Activated CD4-positive, alpha-beta T cell treated with anti-CD3 and anti-CD28 coated beads, Interleukin-2, amount 50 U/mL, for 24 hours (primary cell): ENCODE results near the gene FRMD4B.

Experiments used
- DNase-seq, 2 donors: peaks; one replicate each; pipeline ENCODE4 v3.0.0-alpha.2; 2020; ENCODE audit warnings: low read depth in 1 of 2, low spot score in 1 of 2

The FRMD4B gene

GRCh38 chr3:69385723-69386555 lies at the start of gene FRMD4B:
Gene FRMD4B (minus strand): TSS chr3:69386088. CDS start chr3:69385989, 99 bp downstream.
- no peak for DNase-seq

- DNase-seq, result no peak
Observed at GRCh38 chr3:69433969-69434325, 48.1 kb upstream of the FRMD4B start.

GRCh38 chr3:69433121-69433968 lies 47.5 kb upstream of the FRMD4B start:
- DNase-seq, result no peak

- DNase-seq, result no peak
Observed at GRCh38 chr3:69428657-69429255, 42.9 kb upstream of the FRMD4B start.

- no peak for DNase-seq
Observed at GRCh38 chr3:69426967-69427304, 41.0 kb upstream of the FRMD4B start.

GRCh38 chr3:69426291-69426966 lies 40.5 kb upstream of the FRMD4B start:
- DNase-seq, result no peak

GRCh38 chr3:69425249-69425648 lies 39.4 kb upstream of the FRMD4B start:
- DNase-seq, result peak in 1 of 2 donors; percentile 11

- no peak for DNase-seq
Observed at GRCh38 chr3:69423463-69424155, 37.7 kb upstream of the FRMD4B start.

GRCh38 chr3:69422751-69423150 lies 36.9 kb upstream of the FRMD4B start:
- no peak for DNase-seq

- DNase-seq, result no peak
Observed at GRCh38 chr3:69420781-69421520, 35.1 kb upstream of the FRMD4B start.

- DNase-seq, result no peak
Observed at GRCh38 chr3:69419276-69419675, 33.4 kb upstream of the FRMD4B start.

GRCh38 chr3:69417541-69418078 lies 31.7 kb upstream of the FRMD4B start:
- DNase-seq, result no peak

GRCh38 chr3:69413551-69414207 lies 27.8 kb upstream of the FRMD4B start:
- no peak for DNase-seq

- DNase-seq, result no peak
Observed at GRCh38 chr3:69411346-69411745, 25.5 kb upstream of the FRMD4B start.

- peak; percentile 35 to 68 for DNase-seq
Observed at GRCh38 chr3:69410301-69410700, 24.4 kb upstream of the FRMD4B start.

GRCh38 chr3:69409831-69410230 lies 23.9 kb upstream of the FRMD4B start:
- no peak for DNase-seq

GRCh38 chr3:69409011-69409410 lies 23.1 kb upstream of the FRMD4B start:
- no peak for DNase-seq

- no peak for DNase-seq
Observed at GRCh38 chr3:69408542-69408941, 22.7 kb upstream of the FRMD4B start.

- no peak for DNase-seq
Observed at GRCh38 chr3:69407908-69408307, 22.0 kb upstream of the FRMD4B start.
